GM19324 (cell line): ENCODE measurements around the gene FERMT2.

Source experiments
- ATAC-seq: cut with Tn5 transposase; IDR thresholded peaks from one replicate; pipeline ENCODE4 v1.9.1; 2021; ENCODE audit warnings: mild to moderate bottlenecking, moderate library complexity; ENCODE audit not compliant: unreplicated experiment, low FRiP score

Gene FERMT2

GRCh38 chr14:52950898-52951680, at the start of gene FERMT2:
FERMT2 (minus strand) TSS chr14:52951050; CDS start chr14:52950568, 482 bp downstream.
- no peak for ATAC-seq

DNA sequence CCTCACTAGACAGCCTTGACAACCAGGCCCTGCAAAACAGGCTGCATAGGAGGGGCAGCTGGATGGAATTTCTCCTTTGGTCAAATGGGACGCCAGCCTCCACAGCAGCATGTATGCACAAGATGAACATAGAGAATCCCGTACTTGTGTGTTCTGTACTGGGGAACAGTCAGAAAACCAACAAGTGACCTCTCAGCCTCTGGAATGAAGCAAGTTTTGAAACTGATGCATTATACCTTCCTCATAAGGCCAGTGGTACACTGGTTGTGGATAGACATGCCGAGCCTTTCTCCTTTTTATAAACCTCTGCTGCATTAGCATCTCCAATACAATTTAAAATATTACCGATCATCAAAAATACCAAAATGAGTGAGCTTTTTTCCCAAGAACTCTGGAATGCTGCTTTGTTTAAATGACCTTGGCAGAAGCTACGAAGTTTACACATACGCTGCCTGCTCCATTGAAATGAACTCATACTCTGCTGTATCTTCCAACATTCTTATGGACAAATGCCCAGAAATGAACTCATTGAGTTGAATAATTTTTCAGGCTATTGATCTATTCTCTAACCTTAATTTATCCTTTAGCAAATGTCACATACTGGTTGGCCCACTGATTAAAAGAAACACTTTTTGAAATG, 47.6 kb upstream of the FERMT2 start:
- ATAC-seq = no peak

- ATAC-seq = no peak
Observed at GRCh38 chr14:52996493-52996892, 45.6 kb upstream of the FERMT2 start.

DNA sequence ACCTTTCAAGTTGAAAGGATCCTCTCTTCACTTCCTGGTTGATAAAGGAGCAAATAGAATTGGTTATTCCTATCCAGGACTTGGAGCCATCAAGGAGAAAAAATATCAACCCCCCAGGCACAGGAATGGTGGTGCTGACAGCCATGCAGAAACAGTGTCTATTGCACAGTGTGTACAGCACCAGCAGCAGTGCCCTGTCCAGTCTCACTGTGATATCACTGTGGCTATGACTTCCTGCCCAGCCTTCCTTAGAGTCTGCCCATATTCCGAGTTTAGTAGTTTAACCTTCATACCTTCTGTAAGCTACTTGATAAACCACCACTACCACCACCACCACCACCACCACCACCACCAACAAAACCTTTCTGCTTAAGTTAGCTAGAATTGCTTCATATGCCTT, 45.1 kb upstream of the FERMT2 start:
- no peak for ATAC-seq

DNA sequence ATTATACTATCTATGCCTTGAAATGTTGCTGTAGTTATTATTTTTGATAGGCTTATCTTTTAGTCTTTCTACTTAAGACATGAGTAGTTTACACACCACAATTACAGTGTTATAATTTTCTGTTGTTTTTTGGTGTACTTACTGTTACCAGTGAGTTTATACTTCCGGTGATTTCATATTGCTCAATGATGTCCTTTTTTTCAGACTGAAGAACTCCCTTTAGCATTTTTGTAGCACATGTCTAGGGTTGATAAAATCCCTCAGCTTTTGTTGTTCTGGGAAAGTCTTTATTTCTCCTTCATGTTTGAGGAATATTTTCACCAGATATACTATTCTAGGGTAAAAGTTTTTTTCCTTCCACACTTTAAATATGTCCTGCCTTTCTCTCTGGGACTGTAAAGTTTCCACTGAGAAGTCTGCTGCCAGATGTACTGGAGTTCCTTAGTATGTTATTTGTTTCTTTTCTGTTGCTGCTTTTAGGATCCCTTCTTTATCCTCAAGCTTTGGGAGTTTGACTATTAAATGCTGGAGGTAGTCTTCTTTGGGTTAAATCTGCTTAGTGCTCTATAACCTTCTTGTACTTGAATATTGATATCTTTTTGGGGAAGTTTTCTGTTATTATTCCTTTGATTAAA, 41.5 kb upstream of the FERMT2 start:
- no peak for ATAC-seq

- ATAC-seq = no peak
Observed at GRCh38 chr14:52988139-52988538, 37.3 kb upstream of the FERMT2 start.

GRCh38 chr14:52987514-52987913, 36.7 kb upstream of the FERMT2 start:
- no peak for ATAC-seq

DNA sequence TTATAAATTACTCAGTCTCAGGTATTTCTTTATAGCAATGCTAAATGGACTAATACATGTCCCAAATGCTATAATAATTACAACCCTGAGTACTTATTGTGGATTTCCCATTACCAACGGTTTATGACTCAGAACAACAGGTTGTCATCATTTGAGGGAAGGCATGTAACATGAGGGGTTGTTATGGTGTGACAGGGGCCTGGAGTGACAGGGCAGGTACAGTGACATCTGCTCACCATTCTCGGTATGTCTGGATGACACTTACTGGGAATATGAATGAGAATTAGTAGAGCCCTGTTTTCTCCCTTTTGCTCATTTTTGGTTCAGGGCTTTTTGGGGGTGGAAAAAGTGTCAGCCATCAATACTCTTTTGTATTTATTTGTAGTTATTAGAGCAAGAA, 36.2 kb upstream of the FERMT2 start:
- no peak for ATAC-seq

- ATAC-seq = no peak
Observed at GRCh38 chr14:52977798-52978197, 26.9 kb upstream of the FERMT2 start.

GRCh38 chr14:52974406-52974805, 23.6 kb upstream of the FERMT2 start:
- ATAC-seq = no peak

GRCh38 chr14:52961060-52961639, 10.3 kb upstream of the FERMT2 start:
- ATAC-seq = no peak

DNA sequence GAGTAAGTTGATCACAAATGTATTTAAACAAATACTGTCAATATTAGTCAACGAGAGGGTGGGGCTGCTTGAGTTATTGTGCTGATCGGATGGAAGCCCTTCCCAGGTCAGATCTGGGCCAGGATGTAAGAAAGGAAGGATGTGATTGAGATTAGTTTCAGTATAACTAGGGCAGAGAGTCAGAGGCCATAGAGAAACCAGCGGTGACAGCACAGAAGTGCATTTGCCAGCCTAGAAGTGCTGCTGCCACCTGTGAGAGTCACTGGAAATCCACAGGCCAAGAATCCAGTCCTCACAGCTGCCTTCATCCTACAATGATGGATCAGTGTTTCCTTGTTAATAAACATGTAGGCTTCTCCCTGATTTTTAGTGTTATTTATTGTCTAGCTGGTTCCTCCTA, 9.8 kb upstream of the FERMT2 start:
- ATAC-seq = no peak

- no peak for ATAC-seq
Observed at GRCh38 chr14:52954346-52955214, 3.7 kb upstream of the FERMT2 start.

GRCh38 chr14:52951681-52952554, 1.1 kb upstream of the FERMT2 start:
- no peak for ATAC-seq

- ATAC-seq = no peak
Observed at GRCh38 chr14:52950410-52950897, 396 bp downstream of the FERMT2 start.

- ATAC-seq = no peak
Observed at GRCh38 chr14:52949711-52950409, 990 bp downstream of the FERMT2 start.

- ATAC-seq = no peak
Observed at GRCh38 chr14:52949249-52949648, 1.6 kb downstream of the FERMT2 start.

- no peak for ATAC-seq
Observed at GRCh38 chr14:52948836-52949235, 2.0 kb downstream of the FERMT2 start.

- no peak for ATAC-seq
Observed at GRCh38 chr14:52948039-52948438, 2.8 kb downstream of the FERMT2 start.
